ENCODE results near the gene ACER2.

The ACER2 gene

DNA sequence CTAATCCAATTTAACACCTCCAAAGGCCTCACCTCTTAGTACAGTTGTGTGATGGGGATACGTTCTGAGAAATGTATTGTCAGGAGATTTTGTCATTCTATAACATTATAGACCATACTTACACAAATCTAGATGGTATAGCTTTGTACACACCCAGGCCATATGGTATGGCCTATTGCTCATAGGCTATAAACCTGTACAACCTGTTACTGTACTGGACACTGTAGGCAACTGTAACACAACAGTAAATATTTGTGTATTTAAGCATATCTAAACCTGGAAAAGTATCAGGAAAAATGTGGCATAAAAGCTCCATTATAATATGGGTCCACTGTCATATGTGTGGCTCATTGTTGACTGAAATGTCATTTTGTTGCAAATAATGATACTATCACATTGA, 12.1 kb downstream of the ACER2 start:
- ATAC-seq = no peak
- TF ChIP-seq RARB (CRISPR knock-in tag; IDR thresholded peaks at IDR 0.05) = no peak
- no peak for TF ChIP-seq GLIS3 (CRISPR knock-in tag; IDR thresholded peaks at IDR 0.05)
- TF ChIP-seq, protein P1, sequence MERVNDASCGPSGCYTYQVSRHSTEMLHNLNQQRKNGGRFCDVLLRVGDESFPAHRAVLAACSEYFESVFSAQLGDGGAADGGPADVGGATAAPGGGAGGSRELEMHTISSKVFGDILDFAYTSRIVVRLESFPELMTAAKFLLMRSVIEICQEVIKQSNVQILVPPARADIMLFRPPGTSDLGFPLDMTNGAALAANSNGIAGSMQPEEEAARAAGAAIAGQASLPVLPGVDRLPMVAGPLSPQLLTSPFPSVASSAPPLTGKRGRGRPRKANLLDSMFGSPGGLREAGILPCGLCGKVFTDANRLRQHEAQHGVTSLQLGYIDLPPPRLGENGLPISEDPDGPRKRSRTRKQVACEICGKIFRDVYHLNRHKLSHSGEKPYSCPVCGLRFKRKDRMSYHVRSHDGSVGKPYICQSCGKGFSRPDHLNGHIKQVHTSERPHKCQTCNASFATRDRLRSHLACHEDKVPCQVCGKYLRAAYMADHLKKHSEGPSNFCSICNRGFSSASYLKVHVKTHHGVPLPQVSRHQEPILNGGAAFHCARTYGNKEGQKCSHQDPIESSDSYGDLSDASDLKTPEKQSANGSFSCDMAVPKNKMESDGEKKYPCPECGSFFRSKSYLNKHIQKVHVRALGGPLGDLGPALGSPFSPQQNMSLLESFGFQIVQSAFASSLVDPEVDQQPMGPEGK (CRISPR knock-in tag; IDR thresholded peaks at IDR 0.05; ENCODE audit: borderline replicate concordance) = no peak
- no peak for TF ChIP-seq ZFP3 (CRISPR knock-in tag; IDR thresholded peaks at IDR 0.05)
- TF ChIP-seq TOX (CRISPR knock-in tag; IDR thresholded peaks at IDR 0.05; ENCODE audit: borderline replicate concordance) = no peak
- TF ChIP-seq, protein P2, sequence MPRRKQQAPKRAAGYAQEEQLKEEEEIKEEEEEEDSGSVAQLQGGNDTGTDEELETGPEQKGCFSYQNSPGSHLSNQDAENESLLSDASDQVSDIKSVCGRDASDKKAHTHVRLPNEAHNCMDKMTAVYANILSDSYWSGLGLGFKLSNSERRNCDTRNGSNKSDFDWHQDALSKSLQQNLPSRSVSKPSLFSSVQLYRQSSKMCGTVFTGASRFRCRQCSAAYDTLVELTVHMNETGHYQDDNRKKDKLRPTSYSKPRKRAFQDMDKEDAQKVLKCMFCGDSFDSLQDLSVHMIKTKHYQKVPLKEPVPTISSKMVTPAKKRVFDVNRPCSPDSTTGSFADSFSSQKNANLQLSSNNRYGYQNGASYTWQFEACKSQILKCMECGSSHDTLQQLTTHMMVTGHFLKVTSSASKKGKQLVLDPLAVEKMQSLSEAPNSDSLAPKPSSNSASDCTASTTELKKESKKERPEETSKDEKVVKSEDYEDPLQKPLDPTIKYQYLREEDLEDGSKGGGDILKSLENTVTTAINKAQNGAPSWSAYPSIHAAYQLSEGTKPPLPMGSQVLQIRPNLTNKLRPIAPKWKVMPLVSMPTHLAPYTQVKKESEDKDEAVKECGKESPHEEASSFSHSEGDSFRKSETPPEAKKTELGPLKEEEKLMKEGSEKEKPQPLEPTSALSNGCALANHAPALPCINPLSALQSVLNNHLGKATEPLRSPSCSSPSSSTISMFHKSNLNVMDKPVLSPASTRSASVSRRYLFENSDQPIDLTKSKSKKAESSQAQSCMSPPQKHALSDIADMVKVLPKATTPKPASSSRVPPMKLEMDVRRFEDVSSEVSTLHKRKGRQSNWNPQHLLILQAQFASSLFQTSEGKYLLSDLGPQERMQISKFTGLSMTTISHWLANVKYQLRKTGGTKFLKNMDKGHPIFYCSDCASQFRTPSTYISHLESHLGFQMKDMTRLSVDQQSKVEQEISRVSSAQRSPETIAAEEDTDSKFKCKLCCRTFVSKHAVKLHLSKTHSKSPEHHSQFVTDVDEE (CRISPR knock-in tag; IDR thresholded peaks at IDR 0.05) = no peak
- no peak for TF ChIP-seq SNAI2 (CRISPR knock-in tag; IDR thresholded peaks at IDR 0.05)
- TF ChIP-seq ESRRG (CRISPR knock-in tag; IDR thresholded peaks at IDR 0.05) = no peak
- no peak for TF ChIP-seq TCF4 (CRISPR knock-in tag; IDR thresholded peaks at IDR 0.05; ENCODE audit: borderline replicate concordance)

DNA sequence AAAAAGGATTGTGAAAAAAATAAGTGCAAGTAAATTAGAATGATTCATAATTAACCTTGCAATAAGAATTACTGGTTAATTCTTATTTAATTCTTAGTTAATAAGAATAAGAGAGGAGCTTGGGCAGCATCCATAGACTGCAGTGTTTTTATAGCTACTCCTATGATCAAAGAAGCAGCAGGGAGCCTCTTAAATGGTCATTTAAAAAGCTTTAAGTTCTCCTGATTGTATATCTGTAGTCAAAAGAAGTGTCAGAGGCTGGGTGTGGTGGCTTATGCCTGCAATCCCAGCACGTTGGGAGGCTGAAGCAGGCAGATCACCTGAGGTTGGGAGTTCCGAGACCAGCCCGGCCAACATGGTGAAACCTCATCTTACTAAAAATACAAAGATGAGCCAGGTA, 14.4 kb downstream of the ACER2 start:
- TF ChIP-seq ZNF8 (CRISPR knock-in tag; IDR thresholded peaks at IDR 0.05) = no peak
- no peak for TF ChIP-seq ZFP3 (CRISPR knock-in tag; IDR thresholded peaks at IDR 0.05)
- no peak for TF ChIP-seq OSR1 (CRISPR knock-in tag; IDR thresholded peaks at IDR 0.05)
- TF ChIP-seq, protein P1 (CRISPR knock-in tag; IDR thresholded peaks at IDR 0.05; ENCODE audit: borderline replicate concordance) = no peak
- no peak for TF ChIP-seq ZNF565 (CRISPR knock-in tag; conservative IDR thresholded peaks at IDR 0.05; ENCODE audit: low read depth)
- no peak for TF ChIP-seq TOX (CRISPR knock-in tag; IDR thresholded peaks at IDR 0.05; ENCODE audit: borderline replicate concordance)
- no peak for TF ChIP-seq ZFP30 (CRISPR knock-in tag; IDR thresholded peaks at IDR 0.05)
- TF ChIP-seq ESRRG (CRISPR knock-in tag; IDR thresholded peaks at IDR 0.05) = no peak
- no peak for TF ChIP-seq ZNF70 (CRISPR knock-in tag; IDR thresholded peaks at IDR 0.05)
- TF ChIP-seq, protein P2 (CRISPR knock-in tag; IDR thresholded peaks at IDR 0.05) = no peak
- TF ChIP-seq PPARA (CRISPR knock-in tag; IDR thresholded peaks at IDR 0.05; ENCODE audit: borderline replicate concordance) = no peak
- TF ChIP-seq, protein P3, sequence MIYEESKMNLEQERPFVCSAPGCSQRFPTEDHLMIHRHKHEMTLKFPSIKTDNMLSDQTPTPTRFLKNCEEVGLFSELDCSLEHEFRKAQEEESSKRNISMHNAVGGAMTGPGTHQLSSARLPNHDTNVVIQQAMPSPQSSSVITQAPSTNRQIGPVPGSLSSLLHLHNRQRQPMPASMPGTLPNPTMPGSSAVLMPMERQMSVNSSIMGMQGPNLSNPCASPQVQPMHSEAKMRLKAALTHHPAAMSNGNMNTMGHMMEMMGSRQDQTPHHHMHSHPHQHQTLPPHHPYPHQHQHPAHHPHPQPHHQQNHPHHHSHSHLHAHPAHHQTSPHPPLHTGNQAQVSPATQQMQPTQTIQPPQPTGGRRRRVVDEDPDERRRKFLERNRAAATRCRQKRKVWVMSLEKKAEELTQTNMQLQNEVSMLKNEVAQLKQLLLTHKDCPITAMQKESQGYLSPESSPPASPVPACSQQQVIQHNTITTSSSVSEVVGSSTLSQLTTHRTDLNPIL (CRISPR knock-in tag; IDR thresholded peaks at IDR 0.05; ENCODE audit: low read depth) = no peak
- no peak for TF ChIP-seq ZC3H10 (CRISPR knock-in tag; IDR thresholded peaks at IDR 0.05)
- TF ChIP-seq SNAI2 (CRISPR knock-in tag; IDR thresholded peaks at IDR 0.05) = no peak
- no peak for ATAC-seq

DNA sequence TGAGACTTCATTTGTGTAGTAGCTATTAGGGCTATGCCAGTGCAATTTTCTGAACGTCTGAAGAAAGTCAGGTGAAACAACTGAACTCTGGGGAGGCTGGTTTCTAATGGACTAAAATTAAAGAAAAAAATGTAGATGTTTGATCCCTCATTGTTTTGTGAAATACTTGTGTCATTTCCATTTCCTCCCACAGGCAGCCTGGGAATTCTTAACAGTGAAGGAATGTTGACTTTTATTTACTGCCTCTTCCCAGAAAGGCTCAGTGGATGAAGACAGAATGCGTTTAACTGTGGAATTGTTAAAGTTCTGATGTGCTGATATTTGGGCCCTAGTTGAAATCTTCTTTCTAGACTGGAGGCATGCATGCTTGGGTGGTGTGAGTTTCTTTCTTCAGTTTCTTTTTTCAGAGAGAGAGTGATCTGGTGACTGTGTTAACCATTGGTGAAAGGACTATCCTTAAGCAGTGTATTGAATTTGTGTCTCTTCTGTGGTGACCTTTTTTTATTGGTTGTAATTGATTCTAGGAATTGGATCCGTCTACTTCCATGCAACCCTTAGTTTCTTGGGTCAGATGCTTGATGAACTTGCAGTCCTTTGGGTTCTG, 15.5 kb downstream of the ACER2 start:
- no peak for ATAC-seq
- no peak for TF ChIP-seq OSR1 (CRISPR knock-in tag; IDR thresholded peaks at IDR 0.05)
- no peak for TF ChIP-seq PPARA (CRISPR knock-in tag; IDR thresholded peaks at IDR 0.05; ENCODE audit: borderline replicate concordance)
- TF ChIP-seq ZFP30 (CRISPR knock-in tag; IDR thresholded peaks at IDR 0.05) = no peak
- TF ChIP-seq RARB (CRISPR knock-in tag; IDR thresholded peaks at IDR 0.05) = no peak
- TF ChIP-seq ESRRG (CRISPR knock-in tag; IDR thresholded peaks at IDR 0.05) = no peak
- no peak for TF ChIP-seq ISL1 (CRISPR knock-in tag; IDR thresholded peaks at IDR 0.05)
- no peak for TF ChIP-seq ZNF565 (CRISPR knock-in tag; conservative IDR thresholded peaks at IDR 0.05; ENCODE audit: low read depth)
- no peak for TF ChIP-seq SNAI2 (CRISPR knock-in tag; IDR thresholded peaks at IDR 0.05)
- no peak for TF ChIP-seq BACH2 (CRISPR knock-in tag; IDR thresholded peaks at IDR 0.05; ENCODE audit: borderline replicate concordance)
- TF ChIP-seq, protein P3 (CRISPR knock-in tag; IDR thresholded peaks at IDR 0.05; ENCODE audit: low read depth) = no peak
- no peak for TF ChIP-seq ZC3H10 (CRISPR knock-in tag; IDR thresholded peaks at IDR 0.05)
- TF ChIP-seq, protein P4, sequence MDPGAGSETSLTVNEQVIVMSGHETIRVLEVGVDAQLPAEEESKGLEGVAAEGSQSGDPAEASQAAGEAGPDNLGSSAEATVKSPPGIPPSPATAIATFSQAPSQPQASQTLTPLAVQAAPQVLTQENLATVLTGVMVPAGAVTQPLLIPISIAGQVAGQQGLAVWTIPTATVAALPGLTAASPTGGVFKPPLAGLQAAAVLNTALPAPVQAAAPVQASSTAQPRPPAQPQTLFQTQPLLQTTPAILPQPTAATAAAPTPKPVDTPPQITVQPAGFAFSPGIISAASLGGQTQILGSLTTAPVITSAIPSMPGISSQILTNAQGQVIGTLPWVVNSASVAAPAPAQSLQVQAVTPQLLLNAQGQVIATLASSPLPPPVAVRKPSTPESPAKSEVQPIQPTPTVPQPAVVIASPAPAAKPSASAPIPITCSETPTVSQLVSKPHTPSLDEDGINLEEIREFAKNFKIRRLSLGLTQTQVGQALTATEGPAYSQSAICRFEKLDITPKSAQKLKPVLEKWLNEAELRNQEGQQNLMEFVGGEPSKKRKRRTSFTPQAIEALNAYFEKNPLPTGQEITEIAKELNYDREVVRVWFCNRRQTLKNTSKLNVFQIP (CRISPR knock-in tag; IDR thresholded peaks at IDR 0.05; ENCODE audit: borderline replicate concordance, low read depth) = no peak

All from SK-N-SH treated with all-trans-retinoic acid at 6 μM for 48 hours (cell line).